K562 (cell line): Measurements from ENCODE around the gene UBE2C. TPM values are rescaled to one million over a fixed set of nuclear protein-coding genes. Genes with fewer than 3 reads are reported as not detected.
"Not testable (repeated sequence)": the region's sequence is repeated elsewhere in the genome, so short reads cannot be mapped to it uniquely, and the experiment has no call there.

Experiments
- ATAC-seq: fragments of 200-7000 bp; cut with Tn5 transposase; 3 replicates; pipeline ENCODE4 v1.9.1; 2020; ENCODE audit warnings: moderate library complexity
- BruUV-seq: library from RNA; stranded (reverse); fragments of 400-500 nt; replicated peaks from 2 replicates; lab custom pipeline; 2021; lab: Mats Ljungman, UMichigan
- CTCF ChIA-PET: fragments of 300-600 bp; formaldehyde crosslinking; extraction: SDS; loops from one replicate; lab custom pipeline; 2021; ENCODE audit warnings: low intra/inter-chr PET ratio; lab: Yijun Ruan, JAX
- POLR2A ChIA-PET: fragments of 300-600, 350-650 bp; sonication (Branson Sonifier 250); formaldehyde crosslinking; extraction: SDS; loops from one replicate; lab custom pipeline; 2021; ENCODE audit warnings: antibody characterized with exemption, inconsistent platforms; lab: Yijun Ruan, JAX
- DNase-seq, 4 experiments: peaks; one replicate each; pipeline versions ENCODE4 v3.0.0 to v3.0.0-alpha.2; 2011 to 2018; ENCODE audit warnings: low spot score in 3 of 4, mixed read lengths in 3 of 4; ENCODE audit errors: extremely low read depth in 1 of 4
- FAIRE-seq: peaks from 2 replicates; lab custom pipeline; 2011; peaks lifted over from hg19 to GRCh38; lab: Jason Lieb, UNC
- H2AFZ ChIP-seq: 2 replicates; pipeline ENCODE4 v1.6.0; 2011; ENCODE audit warnings: low read depth, low read length, control low read depth, inconsistent platforms
- H3K27ac ChIP-seq: fragments of 200-600 bp; 3 replicates; pipeline ENCODE4 v1.8.0; 2011; ENCODE audit warnings: low read depth, mild to moderate bottlenecking, control low read depth, inconsistent platforms, low read length, moderate library complexity, mixed read lengths; ENCODE audit errors: extremely low read depth
- H3K27me3 ChIP-seq, 2 experiments: fragments of 300-600 bp in 1 of 2; 2 replicates in 1 of 2; 3 replicates in 1 of 2; pipeline versions ENCODE4 v1.6.0 to v1.8.0; 2011; ENCODE audit warnings: inconsistent platforms in 2 of 2, low read length in 2 of 2, mild to moderate bottlenecking in 1 of 2, mixed read lengths in 1 of 2, moderate library complexity in 1 of 2; ENCODE audit not compliant: control insufficient read depth in 2 of 2, insufficient read depth in 2 of 2
- H3K36me3 ChIP-seq: fragments of 300-600 bp; 3 replicates; pipeline ENCODE4 v1.8.0; 2011; ENCODE audit warnings: mild to moderate bottlenecking, low read length, inconsistent platforms; ENCODE audit not compliant: control insufficient read depth, insufficient read depth
- H3K4me1 ChIP-seq, 2 experiments: fragments of 200-600 bp in 1 of 2; replicated peaks in 1 of 2; 2 replicates in 1 of 2; 3 replicates in 1 of 2; pipeline versions ENCODE4 v1.5.1 to v1.8.0; 2011; ENCODE audit warnings: inconsistent platforms in 2 of 2, low read length in 2 of 2, mild to moderate bottlenecking in 1 of 2, mixed read lengths in 1 of 2, moderate library complexity in 1 of 2; ENCODE audit not compliant: control insufficient read depth in 2 of 2, insufficient read depth in 2 of 2
- H3K4me2 ChIP-seq: 2 replicates; pipeline ENCODE4 v1.6.1; 2011; ENCODE audit warnings: low read length, control low read depth, inconsistent platforms, mixed read lengths; ENCODE audit not compliant: insufficient read depth
- H3K4me3 ChIP-seq: fragments of 200-600 bp; sonication (generic), shearing (Covaris generic); 2 replicates; pipeline ENCODE4 v1.5.1; 2016; ENCODE audit warnings: control low read depth, inconsistent platforms
- H3K79me2 ChIP-seq: fragments of 200-600 bp; 3 replicates; pipeline ENCODE4 v1.8.0; 2011; ENCODE audit warnings: low read length, inconsistent platforms; ENCODE audit not compliant: control insufficient read depth, insufficient read depth
- H3K9ac ChIP-seq, 2 experiments: 2 replicates each; pipeline versions ENCODE4 v1.6.0 to v1.6.1; 2011; ENCODE audit warnings: low read depth in 2 of 2, low read length in 2 of 2, control low read depth in 1 of 2, inconsistent platforms in 1 of 2, mild to moderate bottlenecking in 1 of 2, mixed read lengths in 1 of 2; ENCODE audit not compliant: insufficient read depth in 1 of 2
- H3K9me1 ChIP-seq: one replicate; pipeline ENCODE4 v1.6.0; 2011; ENCODE audit warnings: inconsistent platforms, mild to moderate bottlenecking, low read length, moderate library complexity; ENCODE audit not compliant: control insufficient read depth, insufficient read depth
- H3K9me3 ChIP-seq: replicated peaks from 2 replicates; pipeline ENCODE4 v1.5.1; 2011; ENCODE audit warnings: low read depth, low read length, inconsistent platforms; ENCODE audit not compliant: control insufficient read depth, insufficient read depth
- H4K20me1 ChIP-seq: replicated peaks from 2 replicates; pipeline ENCODE4 v1.6.1; 2011; ENCODE audit warnings: low read length, inconsistent platforms, mixed read lengths; ENCODE audit not compliant: control insufficient read depth, insufficient read depth
- WGBS: fragments of 100-300 bp; shearing (Covaris generic); methylation state at CpG from one replicate; pipeline ENCODE4 v1.1.6; 2016; ENCODE audit warnings: low coverage, mixed read lengths; ENCODE audit not compliant: insufficient coverage; ENCODE audit errors: missing lambda C conversion rate; 5-methylcytosine and 5-hydroxymethylcytosine counted together
- in situ Hi-C: fragments of 300-500 bp; cut with MboI; formaldehyde crosslinking; loops from 4 replicates; pipeline ENCODE4 v1.15.0; 2018; ENCODE audit warnings: inconsistent platforms, mixed read lengths
- intact Hi-C: fragments of 100-400 bp; cut with micrococcal nuclease; formaldehyde crosslinking; loops from 2 replicates; pipeline ENCODE4 v1.14.2; 2022
- polyA plus RNA-seq, 8 experiments: library from polyadenylated mRNA; depleted of rRNA in 4 of 8; stranded (reverse) in 5 of 8; unstranded in 3 of 8; fragments of >200 nt; fragmentation: Nextera tagmentation in 2 of 8; fragmentation: Illumina TruSeq in 1 of 8; extraction: Ambion mirVana in 2 of 8; extraction: Trizol in 1 of 8; gene quantifications; 2 replicates each; pipeline versions ENCODE4 v1.2.1 to v1.2.3, GENCODE V29; 2011 to 2014; ENCODE audit warnings: inconsistent platforms in 1 of 8, missing spikeins in 1 of 8
- total RNA-seq, 7 experiments: library from RNA; depleted of rRNA in 6 of 7; stranded (reverse); fragments of >200 nt in 6 of 7; fragmentation: Illumina TruSeq in 2 of 7; extraction: Trizol in 2 of 7; gene quantifications; 2 replicates each; pipeline versions ENCODE4 v1.2.1 to v1.2.3, GENCODE V29; 2011 to 2021; ENCODE audit warnings: low replicate concordance in 1 of 7

Gene UBE2C
- total and polyA plus RNA-seq, 9 of the 15 experiments (the other 6 are each of a cell fraction or from before 2014, with no cell fraction given): 0.51 to 1.6 (median 0.69) TPM

GRCh38 chr20:45797510-45797909, 14.9 kb upstream of the UBE2C start:
- POLR2A ChIA-PET, H4K20me1 ChIP-seq, H2AFZ ChIP-seq, H3K79me2 ChIP-seq, H3K9ac ChIP-seq, ATAC-seq, H3K9me1 ChIP-seq, H3K27me3 ChIP-seq, H3K4me3 ChIP-seq, DNase-seq, H3K9me3 ChIP-seq, H3K4me1 ChIP-seq, CTCF ChIA-PET, H3K4me2 ChIP-seq, H3K27ac ChIP-seq, FAIRE-seq: not testable (repeated sequence)
- intact Hi-C loops (loop anchor here (5.0 to 10.0 kb wide), 2 partner anchors 90 to 137 kb away; partner anchors contain the start of genes PCIF1 and SPATA25), in situ Hi-C loops (loop anchor here (5.0 kb wide), 1 partner anchor 165 kb away; no protein-coding TSS in a partner anchor)
- H3K36me3 ChIP-seq: peaks cover 55% of the 10 kb centered on the region; the same call in 2 of the 3 replicates
- TSS peak; percentile 4 for BruUV-seq
- no CpG with 5 or more reads among the region's 1 CpG for WGBS

DNA sequence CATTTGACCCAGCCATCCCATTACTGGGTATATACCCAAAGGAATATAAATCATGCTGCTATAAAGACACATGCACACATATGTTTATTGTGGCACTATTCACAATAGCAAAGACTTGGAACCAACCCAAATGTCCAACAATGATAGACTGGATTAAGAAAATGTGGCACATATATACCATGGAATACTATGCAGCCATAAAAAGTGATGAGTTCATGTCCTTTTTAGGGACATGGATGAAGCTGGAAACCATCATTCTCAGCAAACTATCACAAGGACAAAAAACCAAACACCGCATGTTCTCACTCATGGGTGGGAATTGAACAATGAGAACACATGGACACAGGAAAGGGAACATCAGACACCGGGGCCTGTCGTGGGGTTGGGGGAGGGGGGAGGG, 14.5 kb upstream of the UBE2C start:
- in situ Hi-C loops: loop anchor here (5.0 kb wide), 1 partner anchor 164 kb away; no protein-coding TSS in a partner anchor
- POLR2A ChIA-PET: interaction anchor here (1.3 to 1.5 kb wide), 2 partner anchors 146 to 172 kb away, joined by 5 to 7 read pairs; no protein-coding TSS in a partner anchor
- FAIRE-seq: not testable (repeated sequence)

More for the DNA sequence above, 14.5 kb upstream of the UBE2C start:
- not testable (repeated sequence) for H3K4me2 ChIP-seq, DNase-seq, H3K4me3 ChIP-seq, H4K20me1 ChIP-seq, H3K9me3 ChIP-seq, H3K9me1 ChIP-seq, H3K9ac ChIP-seq, ATAC-seq, BruUV-seq, H2AFZ ChIP-seq, H3K27ac ChIP-seq, H3K79me2 ChIP-seq, H3K4me1 ChIP-seq, H3K27me3 ChIP-seq
- intact Hi-C loops: loop anchor here (5.0 to 10.0 kb wide), 2 partner anchors 89 to 137 kb away; partner anchors contain the start of genes PCIF1 and SPATA25
- CTCF ChIA-PET: interaction anchor here (2.1 kb wide), 1 partner anchor 165 kb away, joined by 13 read pairs; no protein-coding TSS in a partner anchor
- 87% methylated on average over 3 of the region's 3 CpGs for WGBS
- H3K36me3 ChIP-seq: peaks cover 59% of the 10 kb centered on the region; the same call in 2 of the 3 replicates
